GM15510 (cell line): ENCODE data around the gene SPAG4.

Experiments
- POLR2A ChIP-seq: IDR thresholded peaks from 3 replicates; pipeline ENCODE4 v1.6.1; 2011; ENCODE audit warnings: borderline replicate concordance; ENCODE audit not compliant: insufficient read length; ENCODE audit errors: extremely low read depth

SPAG4 gene

DNA sequence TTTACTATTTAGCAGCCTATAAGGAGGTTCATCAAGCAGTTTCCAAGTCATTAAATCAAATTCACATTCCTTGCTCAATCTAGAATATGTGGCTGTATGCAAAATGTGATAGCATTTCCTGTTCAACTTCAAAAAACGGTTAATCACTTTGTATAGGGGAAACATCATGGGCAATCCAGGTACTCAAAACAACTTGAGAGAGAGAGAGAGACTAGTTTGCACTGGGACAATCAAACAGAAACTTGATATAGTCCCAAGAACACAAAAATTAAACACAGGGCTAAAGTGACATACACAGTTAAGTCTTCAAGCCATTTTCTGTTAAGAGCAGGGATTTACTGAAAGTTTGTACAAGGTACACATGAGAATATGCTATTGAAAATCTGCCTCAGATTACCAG lies 41.6 kb downstream of the SPAG4 start:
- TF ChIP-seq POLR2A = no peak

DNA sequence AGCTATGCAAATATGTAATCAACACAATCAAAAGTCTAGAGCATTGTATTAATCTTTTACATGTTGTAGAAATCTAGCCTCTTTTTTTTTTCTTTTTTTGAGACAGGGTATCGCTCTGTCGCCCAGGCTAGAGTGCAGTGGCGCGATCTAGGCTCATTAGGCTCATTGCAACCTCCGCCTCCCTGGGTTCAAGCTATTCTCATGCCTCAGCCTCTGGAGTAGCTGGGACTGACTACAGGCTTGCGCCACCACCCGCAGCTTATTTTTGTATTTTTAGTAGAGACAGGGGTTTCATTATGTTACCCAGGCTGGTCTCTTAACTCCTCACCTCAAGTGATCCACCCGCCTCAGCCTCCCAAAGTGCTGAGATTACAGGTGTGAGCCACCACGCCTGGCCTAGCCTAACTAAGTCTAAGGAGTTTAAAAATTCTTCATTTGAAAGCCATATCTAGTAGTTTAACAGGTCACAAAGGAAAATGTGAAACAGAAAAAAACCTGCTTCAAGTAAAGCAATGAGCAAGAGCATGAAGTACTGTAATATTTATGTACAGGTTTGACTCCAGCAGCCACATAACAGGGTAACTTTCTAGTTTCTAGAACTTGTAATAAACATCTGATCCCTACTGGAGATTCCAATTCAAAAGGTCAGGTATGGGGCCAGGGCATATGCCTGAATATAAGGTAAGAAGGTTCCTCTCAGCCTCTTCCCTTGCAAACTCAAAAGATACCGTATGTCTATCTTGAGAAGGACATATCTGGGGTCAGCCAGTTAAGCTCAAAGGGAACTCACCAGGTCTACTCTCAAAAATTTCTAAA lies 44.7 kb downstream of the SPAG4 start:
- TF ChIP-seq POLR2A = no peak

DNA sequence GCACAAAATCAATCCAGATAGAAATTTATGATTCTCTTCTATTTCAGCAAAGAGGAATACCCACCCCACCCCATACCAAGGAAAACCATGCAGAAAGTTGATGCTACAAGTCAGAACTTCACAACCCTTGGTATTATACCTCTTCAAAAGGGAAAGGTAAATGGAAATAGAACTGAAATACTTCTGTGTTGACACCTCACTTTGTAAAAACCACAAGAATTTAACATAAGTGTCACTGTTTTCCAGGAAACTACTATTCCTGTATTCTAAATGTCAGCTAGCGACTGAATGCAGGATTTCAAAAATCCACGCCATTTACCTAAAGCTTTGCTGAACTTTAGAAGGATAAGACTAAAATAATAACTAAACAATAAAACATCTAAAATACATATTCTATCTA lies 45.4 kb downstream of the SPAG4 start:
- no peak for TF ChIP-seq POLR2A

DNA sequence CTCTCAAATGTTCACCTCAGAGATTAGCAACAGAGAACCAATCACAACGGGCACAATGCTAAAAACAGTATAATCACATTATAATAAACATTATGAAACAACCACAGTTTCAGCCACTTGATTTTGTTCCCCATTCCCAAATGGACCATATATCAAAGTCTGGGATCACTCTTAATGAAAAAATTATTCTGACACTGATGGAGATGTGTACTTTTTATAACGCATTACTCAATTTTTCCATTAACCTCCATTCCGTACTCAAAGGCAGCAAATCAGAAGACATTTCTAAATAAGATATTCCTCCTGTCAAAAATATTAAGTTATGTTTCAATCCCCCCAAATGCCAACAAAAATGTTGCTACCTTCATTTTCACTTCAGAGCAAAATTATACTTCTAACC lies 46.3 kb downstream of the SPAG4 start:
- no peak for TF ChIP-seq POLR2A

DNA sequence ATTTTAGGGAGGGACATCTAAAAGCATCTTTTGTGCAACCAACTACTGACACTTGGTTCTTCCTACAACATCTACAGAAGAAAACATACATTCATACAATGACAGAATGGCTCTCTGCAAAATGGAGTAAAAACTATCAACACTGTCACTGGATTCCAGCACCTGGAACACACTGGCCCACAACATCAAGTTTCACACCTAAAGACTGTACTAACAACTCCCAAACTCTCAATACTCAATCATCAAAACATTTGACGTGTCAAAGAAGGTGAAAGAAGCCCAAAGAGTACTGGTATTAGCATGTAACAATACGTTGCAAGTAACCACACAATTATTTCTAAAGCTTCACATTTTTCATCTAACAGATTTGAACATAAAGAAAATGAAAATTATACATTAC lies 46.9 kb downstream of the SPAG4 start:
- no peak for TF ChIP-seq POLR2A

DNA sequence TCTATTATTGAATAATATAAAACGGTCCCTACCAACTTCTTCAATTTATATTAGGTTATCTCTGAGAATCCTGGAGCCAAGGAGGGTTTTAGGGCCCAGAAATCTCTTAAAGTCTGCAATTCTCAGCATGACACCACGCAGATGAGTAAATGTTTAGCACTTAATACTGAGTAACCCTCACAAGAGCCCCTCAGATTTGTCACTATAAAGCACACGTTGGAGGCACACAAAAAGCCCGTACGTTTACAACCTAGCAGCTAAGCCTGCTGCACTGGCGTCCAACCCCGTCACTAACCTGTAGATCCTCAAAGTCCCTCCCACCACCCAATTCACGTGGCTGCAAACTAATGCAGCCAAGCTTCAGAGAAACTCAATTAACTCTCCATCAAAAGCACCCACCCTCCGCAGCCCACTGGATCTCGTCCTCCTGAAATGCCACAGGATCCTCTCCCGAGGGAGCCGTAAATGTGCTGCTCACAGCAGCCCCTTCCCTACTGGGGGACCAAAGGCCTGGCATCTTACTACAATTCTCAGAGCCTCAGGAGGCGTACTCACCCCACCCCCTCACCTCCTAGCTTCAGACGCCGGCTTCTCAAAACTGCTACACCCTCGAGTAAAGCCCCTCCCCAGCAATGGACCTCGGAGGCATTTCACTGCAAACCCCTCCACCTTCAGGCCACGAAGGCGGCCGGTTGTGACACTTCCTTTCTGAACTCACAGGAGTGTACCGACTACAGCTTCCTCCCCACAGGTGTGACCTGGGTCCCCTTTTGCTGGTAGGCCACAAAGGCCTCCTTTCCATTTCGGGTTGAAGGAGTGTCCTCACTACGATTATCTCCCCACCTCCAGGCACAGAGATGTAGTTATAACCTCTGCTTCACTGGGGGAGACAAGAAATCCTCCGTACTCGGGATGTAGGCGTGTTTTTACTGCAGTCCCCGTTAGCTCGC lies 48.2 kb downstream of the SPAG4 start:
- TF ChIP-seq POLR2A = peak; percentile 29

DNA sequence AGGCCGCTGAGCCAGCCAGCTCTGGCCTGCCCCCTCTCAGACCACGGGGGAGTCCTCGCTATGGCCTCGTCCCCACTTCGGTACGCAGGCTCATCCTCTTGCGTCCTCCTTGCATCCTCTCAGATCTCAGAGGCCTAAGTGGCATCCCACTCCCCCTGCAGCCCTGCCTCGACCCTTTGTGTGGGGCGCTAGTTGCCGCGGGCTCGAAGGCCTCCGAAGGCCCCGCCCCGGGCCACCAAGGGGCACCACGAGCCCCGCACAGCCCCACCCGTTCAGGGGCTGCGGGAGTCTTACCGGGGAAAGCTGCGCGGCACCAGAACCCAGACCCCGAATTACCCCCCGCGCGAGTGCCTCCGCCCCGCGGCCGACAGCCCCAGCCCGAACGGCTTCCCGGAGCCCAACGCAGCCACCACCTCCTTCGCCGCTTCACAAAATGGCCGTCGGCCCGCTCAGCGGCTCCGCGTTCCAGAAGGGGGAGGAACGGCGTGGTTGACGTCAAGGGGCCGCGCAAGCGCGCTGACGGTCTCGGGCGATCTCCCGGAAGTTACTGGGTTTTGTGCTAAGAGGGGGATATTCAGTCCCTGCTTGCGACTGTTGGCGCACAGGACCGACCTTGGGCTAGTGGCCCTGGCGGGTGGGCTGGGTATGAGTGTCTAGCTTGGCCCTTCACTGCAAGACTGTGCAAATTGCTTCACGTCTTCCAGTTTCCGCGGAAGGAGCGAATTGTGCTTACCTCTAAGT lies 49.0 kb downstream of the SPAG4 start, which contains the start of the genes CPNE1 and RBM12:
Gene CPNE1 (minus strand): TSS at position 435 of the 741 bp plus-strand sequence. CDS start 31,977 bp downstream, outside the sequence.
Gene RBM12 (minus strand): TSS at position 435 of the 741 bp plus-strand sequence. CDS start 9,578 bp downstream, outside the sequence.
- peak; percentile 97 for TF ChIP-seq POLR2A

DNA sequence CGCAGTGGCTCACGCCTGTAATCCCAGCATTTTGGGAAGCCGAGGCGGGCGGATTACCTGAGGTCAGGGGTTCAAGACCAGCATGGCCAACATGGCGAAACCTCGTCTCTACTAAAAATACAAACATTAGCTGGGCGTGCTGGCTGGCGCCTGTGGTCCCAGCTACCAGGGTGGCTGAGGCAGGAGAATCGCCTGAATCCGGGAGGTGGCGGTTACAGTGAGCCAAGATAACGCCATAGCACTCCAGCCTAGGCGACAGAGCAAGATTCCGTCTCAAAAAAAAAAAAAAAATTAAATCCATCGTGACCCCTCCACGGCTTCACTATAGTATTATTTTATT lies 50.3 kb downstream of the SPAG4 start:
- no peak for TF ChIP-seq POLR2A

DNA sequence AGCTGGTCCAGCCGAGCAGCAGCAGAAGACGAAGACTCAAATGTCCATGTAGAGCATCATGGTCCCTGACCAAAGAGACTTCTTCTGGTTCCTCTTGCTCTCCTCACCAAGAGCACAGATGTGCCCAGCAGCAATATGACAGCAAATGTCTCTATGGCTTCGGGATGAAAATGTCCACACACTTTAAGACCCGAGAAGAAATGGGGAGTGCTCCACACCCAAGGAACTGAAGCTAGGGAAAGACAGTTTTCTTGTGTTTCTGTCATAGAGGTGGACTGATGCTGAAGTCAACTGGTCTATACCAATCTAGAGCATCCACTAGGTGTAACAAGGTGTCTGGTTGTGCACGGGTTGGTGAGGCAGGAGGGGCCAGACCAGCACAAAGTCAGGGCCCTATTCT lies 53.6 kb downstream of the SPAG4 start:
- no peak for TF ChIP-seq POLR2A

DNA sequence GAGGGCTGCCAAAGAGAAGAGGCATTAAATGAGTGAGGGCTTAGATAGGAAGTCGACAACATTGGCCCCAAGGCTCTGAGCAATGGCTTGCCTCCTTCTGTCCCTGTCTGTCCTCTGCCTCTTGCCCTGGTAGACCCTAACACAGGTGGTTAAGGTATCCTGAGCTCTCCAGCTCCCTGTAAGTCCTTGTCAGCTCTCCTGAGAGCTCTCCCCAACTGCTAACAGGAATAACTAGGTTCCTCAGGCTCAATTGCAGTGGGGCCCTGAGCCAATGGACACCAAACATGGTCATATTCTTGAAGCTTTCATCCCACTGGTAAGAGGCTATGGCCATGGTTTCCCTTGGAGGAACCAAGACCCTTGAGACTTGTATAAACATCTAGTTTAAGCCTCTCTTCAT lies 54.1 kb downstream of the SPAG4 start:
- no peak for TF ChIP-seq POLR2A
